Neural progenitor cell (in vitro differentiated cells): Measurements from ENCODE around the gene SEMG2. TPM values are rescaled to one million over a fixed set of nuclear protein-coding genes. Genes with fewer than 3 reads are reported as not detected.

Source experiments
- DNase-seq: peaks from one replicate; pipeline ENCODE4 v3.0.0-alpha.2; 2016; ENCODE audit warnings: low spot score
- H2AFZ ChIP-seq: fragments of 200-600 bp; sonication (generic); replicated peaks from 2 replicates; pipeline ENCODE4 v1.6.1; 2016; ENCODE audit warnings: antibody characterized with exemption
- H3F3A ChIP-seq: fragments of 200-600 bp; sonication (generic); 2 replicates; pipeline ENCODE4 v1.6.1; 2016; ENCODE audit warnings: antibody characterized with exemption, low read depth
- H3K27ac ChIP-seq: fragments of 200-600 bp; sonication (generic); 2 replicates; pipeline ENCODE4 v1.5.1; 2016; ENCODE audit warnings: mild to moderate bottlenecking
- H3K27me3 ChIP-seq: fragments of 200-600 bp; sonication (generic); 2 replicates; pipeline ENCODE4 v1.6.1; 2016; ENCODE audit warnings: mild to moderate bottlenecking, moderate library complexity
- H3K36me3 ChIP-seq: fragments of 200-600 bp; sonication (generic); 2 replicates; pipeline ENCODE4 v1.5.1; 2016
- H3K4me1 ChIP-seq: fragments of 200-600 bp; sonication (generic); 2 replicates; pipeline ENCODE4 v1.6.1; 2016; ENCODE audit warnings: mixed run types
- H3K4me2 ChIP-seq: fragments of 200-600 bp; sonication (generic); 2 replicates; pipeline ENCODE4 v1.6.1; 2016
- H3K4me3 ChIP-seq: fragments of 200-600 bp; sonication (generic); 2 replicates; pipeline ENCODE4 v1.5.1; 2016
- H3K79me2 ChIP-seq: fragments of 200-600 bp; sonication (generic); 2 replicates; pipeline ENCODE4 v1.6.1; 2016; ENCODE audit warnings: low read depth
- H3K9ac ChIP-seq: fragments of 200-600 bp; sonication (generic); 2 replicates; pipeline ENCODE4 v1.6.1; 2016
- H3K9me3 ChIP-seq: fragments of 200-600 bp; sonication (generic); 2 replicates; pipeline ENCODE4 v1.5.1; 2016; ENCODE audit warnings: low read depth
- H4K20me1 ChIP-seq: fragments of 200-600 bp; sonication (generic); 2 replicates; pipeline ENCODE4 v1.6.1; 2016; ENCODE audit warnings: low read depth
- H3K27ac Mint-ChIP-seq: 3 replicates; pipeline ENCODE4 v1.8.0; 2021; ENCODE audit warnings: mixed read lengths
- H3K27me3 Mint-ChIP-seq: 2 replicates; pipeline ENCODE4 v1.8.0; 2022; ENCODE audit warnings: low read depth, mild to moderate bottlenecking, inconsistent platforms, moderate library complexity, mixed read lengths; ENCODE audit not compliant: insufficient read depth
- H3K36me3 Mint-ChIP-seq: 3 replicates; pipeline ENCODE4 v1.8.0; 2021; ENCODE audit warnings: mixed read lengths
- H3K4me1 Mint-ChIP-seq: 3 replicates; pipeline ENCODE4 v1.8.0; 2021; ENCODE audit warnings: mixed read lengths
- H3K4me3 Mint-ChIP-seq: 3 replicates; pipeline ENCODE4 v1.8.0; 2021; ENCODE audit warnings: mild to moderate bottlenecking, moderate library complexity, mixed read lengths
- H3K9me3 Mint-ChIP-seq: 3 replicates; pipeline ENCODE4 v1.8.0; 2020; ENCODE audit warnings: mixed read lengths
- EZH2 ChIP-seq: fragments of 200-600 bp; sonication (generic); IDR thresholded peaks from 2 replicates; pipeline ENCODE4 v1.6.1; 2017; ENCODE audit warnings: antibody characterized with exemption, mild to moderate bottlenecking, moderate library complexity
- EZH2phosphoT487 ChIP-seq: fragments of 200-600 bp; sonication (generic); IDR thresholded peaks from 2 replicates; pipeline ENCODE4 v1.6.1; 2017; ENCODE audit warnings: antibody characterized with exemption
- total RNA-seq: library from RNA; depleted of rRNA; stranded (reverse); fragments of >200 nt; gene quantifications from 2 replicates; pipeline ENCODE4 v1.2.3, GENCODE V29; 2015; ENCODE audit warnings: low replicate concordance
- TF ChIP-seq, protein P1 (sequence below): fragments of 200-600 bp; sonication (generic); IDR thresholded peaks from 2 replicates; pipeline ENCODE4 v1.5.1; 2017; ENCODE audit warnings: antibody characterized with exemption, mild to moderate bottlenecking

The SEMG2 gene
- total RNA-seq, 1 donor from 2014 or later, result not detected

DNA sequence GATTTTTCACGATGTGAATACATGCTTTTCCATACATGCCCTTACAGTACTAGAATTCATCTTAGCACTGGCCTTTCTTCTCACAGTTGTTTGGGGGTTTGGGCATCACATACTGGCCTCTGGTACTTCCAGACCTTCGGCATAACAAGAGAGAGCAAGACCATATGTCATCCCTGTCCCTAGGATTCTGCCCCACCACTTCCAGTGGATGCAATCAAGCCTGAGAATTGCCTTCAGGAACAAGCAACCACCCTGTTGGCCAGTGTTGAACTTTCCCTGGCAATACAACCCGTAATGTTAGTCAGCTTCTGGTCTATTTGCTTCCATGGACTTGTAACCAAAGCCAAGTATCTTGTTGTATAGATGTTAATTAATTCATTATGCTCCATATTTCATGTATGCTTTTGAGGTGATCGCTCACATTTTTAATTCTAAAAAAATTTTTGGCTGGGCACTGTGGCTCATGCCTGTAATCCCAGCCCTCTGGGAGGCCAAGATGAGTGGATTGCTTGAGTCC lies 48.6 kb downstream of the SEMG2 start:
- Histone ChIP-seq H3K9ac (no peak overlapping the region), H3K79me2 (no peaks in the 10 kb centered on the region), H4K20me1 (no peaks in the 10 kb centered on the region), H3K4me1 (no peaks in the 10 kb centered on the region), H3K4me2 (no peak overlapping the region), H3K4me3 (no peak overlapping the region), H3K36me3 (no peaks in the 10 kb centered on the region), H3K27ac (no peak overlapping the region), H3K9me3 (no peaks in the 10 kb centered on the region), H3F3A (no peaks in the 10 kb centered on the region), H2AFZ (no peak overlapping the region), H3K27me3 (no peaks in the 10 kb centered on the region)
- H3K4me1 Mint-ChIP-seq, result peaks cover 6% of the 10 kb centered on the region
- TF ChIP-seq, protein P1, sequence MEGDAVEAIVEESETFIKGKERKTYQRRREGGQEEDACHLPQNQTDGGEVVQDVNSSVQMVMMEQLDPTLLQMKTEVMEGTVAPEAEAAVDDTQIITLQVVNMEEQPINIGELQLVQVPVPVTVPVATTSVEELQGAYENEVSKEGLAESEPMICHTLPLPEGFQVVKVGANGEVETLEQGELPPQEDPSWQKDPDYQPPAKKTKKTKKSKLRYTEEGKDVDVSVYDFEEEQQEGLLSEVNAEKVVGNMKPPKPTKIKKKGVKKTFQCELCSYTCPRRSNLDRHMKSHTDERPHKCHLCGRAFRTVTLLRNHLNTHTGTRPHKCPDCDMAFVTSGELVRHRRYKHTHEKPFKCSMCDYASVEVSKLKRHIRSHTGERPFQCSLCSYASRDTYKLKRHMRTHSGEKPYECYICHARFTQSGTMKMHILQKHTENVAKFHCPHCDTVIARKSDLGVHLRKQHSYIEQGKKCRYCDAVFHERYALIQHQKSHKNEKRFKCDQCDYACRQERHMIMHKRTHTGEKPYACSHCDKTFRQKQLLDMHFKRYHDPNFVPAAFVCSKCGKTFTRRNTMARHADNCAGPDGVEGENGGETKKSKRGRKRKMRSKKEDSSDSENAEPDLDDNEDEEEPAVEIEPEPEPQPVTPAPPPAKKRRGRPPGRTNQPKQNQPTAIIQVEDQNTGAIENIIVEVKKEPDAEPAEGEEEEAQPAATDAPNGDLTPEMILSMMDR, result no peak
- TF ChIP-seq EZH2, result no peak
- no peak for TF ChIP-seq EZH2phosphoT487
- no peaks in the 10 kb centered on the region for H3K36me3 Mint-ChIP-seq
- no peak for DNase-seq
- no peak overlapping the region for H3K27ac Mint-ChIP-seq
- H3K9me3 Mint-ChIP-seq, result no peaks in the 10 kb centered on the region
- H3K27me3 Mint-ChIP-seq, result peaks cover 2% of the 10 kb centered on the region
- no peak overlapping the region for H3K4me3 Mint-ChIP-seq

Other genes with a start within 250 kb of the SEMG2 start
- gene KCNS1, start 120.2 kb upstream of the SEMG2 start, total RNA-seq, result 0.03 TPM in 1 of 2 replicates, not detected in the other
- not detected in 2 replicates for gene WFDC5, start 106.2 kb upstream of the SEMG2 start, total RNA-seq
- gene WFDC12, start 96.9 kb upstream of the SEMG2 start, total RNA-seq, result not detected in 2 replicates
- gene PI3, start 46.5 kb upstream of the SEMG2 start, total RNA-seq, result not detected in 2 replicates
- gene SEMG1, start 14.3 kb upstream of the SEMG2 start, total RNA-seq, result not detected in 2 replicates
- not detected in 2 replicates for gene SLPI, start 33.2 kb downstream of the SEMG2 start, total RNA-seq
- gene RBPJL, start 85.5 kb downstream of the SEMG2 start, total RNA-seq, result not detected in 2 replicates
- 0.06 TPM in 1 of 2 replicates, not detected in the other for gene MATN4, start 86.9 kb downstream of the SEMG2 start, total RNA-seq
- 19.3 and 27.6 TPM in 2 replicates for gene SDC4, start 127.1 kb downstream of the SEMG2 start, total RNA-seq
- 10.5 and 21.5 TPM in 2 replicates for gene SYS1, start 141.8 kb downstream of the SEMG2 start, total RNA-seq
- 0.06 TPM in 1 of 2 replicates, not detected in the other for gene TP53TG5, start 157.0 kb downstream of the SEMG2 start, total RNA-seq
- 10.2 and 15.1 TPM in 2 replicates for gene DBNDD2, start 186.9 kb downstream of the SEMG2 start, total RNA-seq
- gene PIGT, start 194.8 kb downstream of the SEMG2 start, total RNA-seq, result 24.5 and 57.3 TPM in 2 replicates
- gene WFDC2, start 248.4 kb downstream of the SEMG2 start, total RNA-seq, result 2.7 and 5.8 TPM in 2 replicates